HepG2 (cell line): ENCODE data around the gene SLC1A5. TPM values are rescaled to one million over a fixed set of nuclear protein-coding genes. Genes with fewer than 3 reads are reported as not detected.

Experiments
- ATF1 ChIP-seq: IDR thresholded peaks from 2 replicates; pipeline ENCODE4 v1.6.1; 2016; ENCODE audit warnings: mild to moderate bottlenecking, control low read depth
- ATRX ChIP-seq: sonication (generic); formaldehyde crosslinking; IDR thresholded peaks from 2 replicates; pipeline ENCODE4 v1.4.0; 2020; ENCODE audit warnings: missing genetic modification reagents, borderline replicate concordance
- BORCS8-MEF2B ChIP-seq: sonication (generic); formaldehyde crosslinking; IDR thresholded peaks from 2 replicates; pipeline ENCODE4 v1.8.0; 2022; ENCODE audit warnings: mild to moderate bottlenecking, missing genetic modification reagents
- ELK4 ChIP-seq: sonication (generic); formaldehyde crosslinking; IDR thresholded peaks from 2 replicates; pipeline ENCODE4 v1.9.0; 2021; ENCODE audit warnings: missing genetic modification reagents, borderline replicate concordance
- ESRRA ChIP-seq: sonication (generic); formaldehyde crosslinking; IDR thresholded peaks from 2 replicates; pipeline ENCODE4 v1.5.1; 2020; ENCODE audit warnings: mild to moderate bottlenecking, low read depth, missing genetic modification reagents
- FOSL2 ChIP-seq: sonication (generic); formaldehyde crosslinking; IDR thresholded peaks from 2 replicates; pipeline ENCODE4 v1.4.0; 2020; ENCODE audit warnings: missing genetic modification reagents
- GMEB1 ChIP-seq: sonication (generic); formaldehyde crosslinking; IDR thresholded peaks from 2 replicates; pipeline ENCODE4 v1.5.1; 2020; ENCODE audit warnings: missing genetic modification reagents, mild to moderate bottlenecking, borderline replicate concordance
- KMT2A ChIP-seq: sonication (generic); formaldehyde crosslinking; IDR thresholded peaks from 2 replicates; pipeline ENCODE4 v1.4.0; 2020; ENCODE audit warnings: missing genetic modification reagents
- MAFF ChIP-seq: IDR thresholded peaks from 2 replicates; pipeline ENCODE4 v1.6.1; 2011; ENCODE audit warnings: low read depth, low read length, improper control_type of control experiment
- MED8 ChIP-seq: sonication (generic); formaldehyde crosslinking; IDR thresholded peaks from 2 replicates; pipeline ENCODE4 v1.8.1; 2023; ENCODE audit warnings: mild to moderate bottlenecking, missing genetic modification reagents; ENCODE audit not compliant: insufficient replicate concordance
- NFKBIZ ChIP-seq: IDR thresholded peaks from 2 replicates; pipeline ENCODE4 v1.6.1; 2018; ENCODE audit warnings: missing genetic modification reagents, missing compliant biosample characterization
- RARG ChIP-seq: sonication (generic); formaldehyde crosslinking; IDR thresholded peaks from 2 replicates; pipeline ENCODE4 v1.4.0; 2020; ENCODE audit warnings: low read depth, mild to moderate bottlenecking, missing genetic modification reagents
- RFX3 ChIP-seq: IDR thresholded peaks from 2 replicates; pipeline ENCODE4 v1.6.1; 2016; ENCODE audit warnings: missing biosample characterization, missing genetic modification reagents
- RFX5 ChIP-seq: IDR thresholded peaks from 2 replicates; pipeline ENCODE4 v1.6.1; 2011; ENCODE audit warnings: low read depth, low read length, improper control_type of control experiment
- SOX5 ChIP-seq: IDR thresholded peaks from 2 replicates; pipeline ENCODE4 v1.6.1; 2016; ENCODE audit warnings: borderline replicate concordance
- TOPORS ChIP-seq: sonication (generic); formaldehyde crosslinking; IDR thresholded peaks from 2 replicates; pipeline ENCODE4 v1.8.0; 2023; ENCODE audit warnings: mild to moderate bottlenecking, missing genetic modification reagents
- ZNF75D ChIP-seq: sonication (generic); formaldehyde crosslinking; IDR thresholded peaks from 2 replicates; pipeline ENCODE4 v1.8.1; 2023; ENCODE audit warnings: missing genetic modification reagents, mild to moderate bottlenecking, borderline replicate concordance
- ZNF781 ChIP-seq: sonication (generic); formaldehyde crosslinking; IDR thresholded peaks from 2 replicates; pipeline ENCODE4 v1.5.1; 2020; ENCODE audit warnings: borderline replicate concordance, mild to moderate bottlenecking, missing genetic modification reagents; ENCODE audit errors: not compliant biosample characterization
- polyA plus RNA-seq, 8 experiments: library from polyadenylated mRNA; depleted of rRNA in 3 of 8; stranded (reverse) in 7 of 8; unstranded in 1 of 8; fragments of >200 nt; fragmentation: Illumina TruSeq in 4 of 8; extraction: Trizol in 4 of 8; gene quantifications; 2 replicates each; pipeline versions ENCODE4 v1.2.1 to v1.2.3, GENCODE V29; 2011 to 2016; ENCODE audit warnings: low read depth in 4 of 8, missing spikeins in 1 of 8, mixed read lengths in 1 of 8; ENCODE audit not compliant: insufficient read depth in 1 of 8
- total RNA-seq, 5 experiments: library from RNA; depleted of rRNA; stranded (reverse); fragments of >200 nt; fragmentation: Illumina TruSeq; extraction: Trizol; gene quantifications; 2 replicates each; pipeline ENCODE4 v1.2.3, GENCODE V29; 2016; ENCODE audit warnings: low read depth in 1 of 5
- TF ChIP-seq, protein P1 (sequence below): sonication (generic); formaldehyde crosslinking; IDR thresholded peaks from 2 replicates; pipeline ENCODE4 v1.4.0; 2020; ENCODE audit warnings: mild to moderate bottlenecking, missing genetic modification reagents, borderline replicate concordance
- TF ChIP-seq, protein P2 (sequence below): sonication (generic); formaldehyde crosslinking; IDR thresholded peaks from 2 replicates; pipeline ENCODE4 v1.5.1; 2020; ENCODE audit warnings: missing genetic modification reagents, mild to moderate bottlenecking, borderline replicate concordance

Gene SLC1A5
- total and polyA plus RNA-seq, 2 of the 13 experiments (the other 11 are each of a cell fraction or from before 2014, with no cell fraction given): 120 to 159 TPM

GRCh38 chr19:46788262-46788967 is at the start of gene SLC1A5 (continued):
- TF ChIP-seq, protein P1, sequence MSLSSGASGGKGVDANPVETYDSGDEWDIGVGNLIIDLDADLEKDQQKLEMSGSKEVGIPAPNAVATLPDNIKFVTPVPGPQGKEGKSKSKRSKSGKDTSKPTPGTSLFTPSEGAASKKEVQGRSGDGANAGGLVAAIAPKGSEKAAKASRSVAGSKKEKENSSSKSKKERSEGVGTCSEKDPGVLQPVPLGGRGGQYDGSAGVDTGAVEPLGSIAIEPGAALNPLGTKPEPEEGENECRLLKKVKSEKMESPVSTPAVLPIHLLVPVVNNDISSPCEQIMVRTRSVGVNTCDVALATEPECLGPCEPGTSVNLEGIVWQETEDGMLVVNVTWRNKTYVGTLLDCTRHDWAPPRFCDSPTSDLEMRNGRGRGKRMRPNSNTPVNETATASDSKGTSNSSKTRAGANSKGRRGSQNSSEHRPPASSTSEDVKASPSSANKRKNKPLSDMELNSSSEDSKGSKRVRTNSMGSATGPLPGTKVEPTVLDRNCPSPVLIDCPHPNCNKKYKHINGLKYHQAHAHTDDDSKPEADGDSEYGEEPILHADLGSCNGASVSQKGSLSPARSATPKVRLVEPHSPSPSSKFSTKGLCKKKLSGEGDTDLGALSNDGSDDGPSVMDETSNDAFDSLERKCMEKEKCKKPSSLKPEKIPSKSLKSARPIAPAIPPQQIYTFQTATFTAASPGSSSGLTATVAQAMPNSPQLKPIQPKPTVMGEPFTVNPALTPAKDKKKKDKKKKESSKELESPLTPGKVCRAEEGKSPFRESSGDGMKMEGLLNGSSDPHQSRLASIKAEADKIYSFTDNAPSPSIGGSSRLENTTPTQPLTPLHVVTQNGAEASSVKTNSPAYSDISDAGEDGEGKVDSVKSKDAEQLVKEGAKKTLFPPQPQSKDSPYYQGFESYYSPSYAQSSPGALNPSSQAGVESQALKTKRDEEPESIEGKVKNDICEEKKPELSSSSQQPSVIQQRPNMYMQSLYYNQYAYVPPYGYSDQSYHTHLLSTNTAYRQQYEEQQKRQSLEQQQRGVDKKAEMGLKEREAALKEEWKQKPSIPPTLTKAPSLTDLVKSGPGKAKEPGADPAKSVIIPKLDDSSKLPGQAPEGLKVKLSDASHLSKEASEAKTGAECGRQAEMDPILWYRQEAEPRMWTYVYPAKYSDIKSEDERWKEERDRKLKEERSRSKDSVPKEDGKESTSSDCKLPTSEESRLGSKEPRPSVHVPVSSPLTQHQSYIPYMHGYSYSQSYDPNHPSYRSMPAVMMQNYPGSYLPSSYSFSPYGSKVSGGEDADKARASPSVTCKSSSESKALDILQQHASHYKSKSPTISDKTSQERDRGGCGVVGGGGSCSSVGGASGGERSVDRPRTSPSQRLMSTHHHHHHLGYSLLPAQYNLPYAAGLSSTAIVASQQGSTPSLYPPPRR: peak; percentile 49; the same call in 1 of the 2 replicates
- no peak for TF ChIP-seq MAFF
- 0 out of 2 replicates have a peak, but pooled peaks have one; percentile 47 for TF ChIP-seq BORCS8-MEF2B
- no peak for TF ChIP-seq KMT2A (CRISPR knock-in tag)
- no peak for TF ChIP-seq RFX3
- TF ChIP-seq ZNF75D (CRISPR knock-in tag): 0 out of 2 replicates have a peak, but pooled peaks have one; percentile 29
- TF ChIP-seq ATRX: no peak
- no peak for TF ChIP-seq ELK4 (CRISPR knock-in tag)
- no peak for TF ChIP-seq TOPORS (CRISPR knock-in tag)
- peak; percentile 60; the same call in 1 of the 2 replicates for TF ChIP-seq SOX5
- peak; percentile 86; the same call in 1 of the 2 replicates for TF ChIP-seq NFKBIZ (CRISPR knock-in tag)
- TF ChIP-seq FOSL2 (CRISPR knock-in tag): peak; percentile 63; the same call in 1 of the 2 replicates
- TF ChIP-seq ATF1 (CRISPR knock-in tag): no peak
- peak; percentile 76; the same call in 1 of the 2 replicates for TF ChIP-seq RARG
- peak; percentile 31 for TF ChIP-seq ZNF781 (CRISPR knock-in tag)
- TF ChIP-seq GMEB1 (CRISPR knock-in tag): no peak
- no peak; the same call in 1 of the 2 replicates for TF ChIP-seq RFX5
- TF ChIP-seq ESRRA (CRISPR knock-in tag): peak; percentile 25; the same call in 1 of the 2 replicates
- no peak for TF ChIP-seq MED8
- TF ChIP-seq, protein P2, sequence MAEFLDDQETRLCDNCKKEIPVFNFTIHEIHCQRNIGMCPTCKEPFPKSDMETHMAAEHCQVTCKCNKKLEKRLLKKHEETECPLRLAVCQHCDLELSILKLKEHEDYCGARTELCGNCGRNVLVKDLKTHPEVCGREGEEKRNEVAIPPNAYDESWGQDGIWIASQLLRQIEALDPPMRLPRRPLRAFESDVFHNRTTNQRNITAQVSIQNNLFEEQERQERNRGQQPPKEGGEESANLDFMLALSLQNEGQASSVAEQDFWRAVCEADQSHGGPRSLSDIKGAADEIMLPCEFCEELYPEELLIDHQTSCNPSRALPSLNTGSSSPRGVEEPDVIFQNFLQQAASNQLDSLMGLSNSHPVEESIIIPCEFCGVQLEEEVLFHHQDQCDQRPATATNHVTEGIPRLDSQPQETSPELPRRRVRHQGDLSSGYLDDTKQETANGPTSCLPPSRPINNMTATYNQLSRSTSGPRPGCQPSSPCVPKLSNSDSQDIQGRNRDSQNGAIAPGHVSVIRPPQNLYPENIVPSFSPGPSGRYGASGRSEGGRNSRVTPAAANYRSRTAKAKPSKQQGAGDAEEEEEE: no peak
